GM12801 (cell line): Measurements from ENCODE around the gene GSX1.

Experiments used
- CTCF ChIP-seq: IDR thresholded peaks from one replicate; pipeline ENCODE4 v1.5.1; 2011; ENCODE audit warnings: control low read depth; ENCODE audit not compliant: insufficient read length; ENCODE audit errors: extremely low read depth

The GSX1 gene

GRCh38 chr13:27789495-27790303, 2.6 kb upstream of the GSX1 start:
- TF ChIP-seq CTCF: no peak

- TF ChIP-seq CTCF: no peak
Observed at GRCh38 chr13:27790523-27790922, 1.8 kb upstream of the GSX1 start.

GRCh38 chr13:27791146-27791900, 960 bp upstream of the GSX1 start:
- TF ChIP-seq CTCF: no peak

- no peak for TF ChIP-seq CTCF
Observed at GRCh38 chr13:27791901-27792392, 336 bp upstream of the GSX1 start.

- no peak for TF ChIP-seq CTCF
Observed at GRCh38 chr13:27793507-27794367, 1.5 kb downstream of the GSX1 start.

GRCh38 chr13:27794368-27794691, 2.0 kb downstream of the GSX1 start:
- TF ChIP-seq CTCF: no peak
